Mesodermal cell (in vitro differentiated cells): ENCODE measurements around the gene OSBPL3.

Experiments
- H3K27ac ChIP-seq: 2 replicates; pipeline ENCODE4 v1.7.0; 2013; ENCODE audit warnings: mild to moderate bottlenecking, low read depth, low read length, moderate library complexity; ENCODE audit not compliant: severe bottlenecking
- H3K36me3 ChIP-seq: 2 replicates; pipeline ENCODE4 v1.7.1; 2013; ENCODE audit warnings: mild to moderate bottlenecking, low read length, moderate library complexity; ENCODE audit not compliant: control insufficient read depth, insufficient read depth
- H3K4me1 ChIP-seq: one replicate; pipeline ENCODE4 v1.7.1; 2013; ENCODE audit warnings: mild to moderate bottlenecking, low read length; ENCODE audit not compliant: insufficient read depth, control insufficient read depth, poor library complexity, severe bottlenecking
- H3K4me3 ChIP-seq: 2 replicates; pipeline ENCODE4 v1.7.0; 2013; ENCODE audit warnings: low read length, control low read depth, mild to moderate bottlenecking; ENCODE audit not compliant: insufficient read depth, poor library complexity, severe bottlenecking; ENCODE audit errors: extremely low read depth
- H3K9me3 ChIP-seq: 2 replicates; pipeline ENCODE4 v1.7.1; 2013; ENCODE audit warnings: mild to moderate bottlenecking, low read length, moderate library complexity; ENCODE audit not compliant: control insufficient read depth
- WGBS, 2 experiments: methylation state at CpG; one replicate each; pipeline ENCODE4 v1.1.5; 2013; ENCODE audit warnings: missing lambda C conversion rate in 2 of 2; ENCODE audit not compliant: insufficient coverage in 2 of 2; 5-methylcytosine and 5-hydroxymethylcytosine counted together

Gene OSBPL3

GRCh38 chr7:24932815-24933214, 47.2 kb downstream of the OSBPL3 start:
- H3K4me3 ChIP-seq: no peak overlapping the region
- H3K9me3 ChIP-seq: no peaks in the 10 kb centered on the region
- H3K4me1 ChIP-seq: no peaks in the 10 kb centered on the region
- no peak overlapping the region for H3K27ac ChIP-seq
- WGBS, 2 experiments: 80 to 89% methylated on average over 8 of the region's 10 CpGs
- H3K36me3 ChIP-seq: peaks cover 5% of the 10 kb centered on the region

- WGBS, 2 experiments: 93% methylated on average over 3 of the region's 3 CpGs
- H3K36me3 ChIP-seq: peaks cover 5% of the 10 kb centered on the region
- H3K4me1 ChIP-seq: no peaks in the 10 kb centered on the region
- no peaks in the 10 kb centered on the region for H3K9me3 ChIP-seq
- H3K27ac ChIP-seq: no peak overlapping the region
- no peak overlapping the region for H3K4me3 ChIP-seq
Measured at GRCh38 chr7:24932389-24932788, 47.6 kb downstream of the OSBPL3 start.

- 100% methylated on average over 1 of the region's 3 CpGs for WGBS, 2 experiments
Measured at GRCh38 chr7:24931844-24932243, 48.1 kb downstream of the OSBPL3 start.

GRCh38 chr7:24930856-24931255, 49.1 kb downstream of the OSBPL3 start:
- Histone ChIP-seq H3K4me3 (no peak overlapping the region), H3K9me3 (no peaks in the 10 kb centered on the region), H3K4me1 (no peaks in the 10 kb centered on the region), H3K27ac (no peak overlapping the region), H3K36me3 (peaks cover 5% of the 10 kb centered on the region)
- WGBS, 2 experiments: 100% methylated on average over 1 of the region's 1 CpG; no CpG with 5 or more reads in 1 of the 2 experiments

More at GRCh38 chr7:24931844-24932243, 48.1 kb downstream of the OSBPL3 start:
- H3K36me3 ChIP-seq: peaks cover 5% of the 10 kb centered on the region
- H3K4me1 ChIP-seq: no peaks in the 10 kb centered on the region
- no peaks in the 10 kb centered on the region for H3K9me3 ChIP-seq
- H3K4me3 ChIP-seq: no peak overlapping the region
- H3K27ac ChIP-seq: no peak overlapping the region

- Histone ChIP-seq H3K4me3 (no peak overlapping the region), H3K27ac (no peak overlapping the region), H3K4me1 (peaks cover 17% of the 10 kb centered on the region), H3K36me3 (peaks cover 5% of the 10 kb centered on the region), H3K9me3 (no peaks in the 10 kb centered on the region)
- 83 to 100% methylated on average over 1 to 3 of the region's 5 CpGs for WGBS, 2 experiments
Measured at GRCh38 chr7:24926623-24927524, 53.1 kb downstream of the OSBPL3 start.

GRCh38 chr7:24924375-24924774, 55.6 kb downstream of the OSBPL3 start:
- peak overlapping the region; percentile 36 for H3K27ac ChIP-seq
- H3K9me3 ChIP-seq: no peaks in the 10 kb centered on the region
- WGBS, 2 experiments: 97 to 100% methylated on average over 6 of the region's 7 CpGs

GRCh38 chr7:24923172-24923865, 56.7 kb downstream of the OSBPL3 start:
- H3K9me3 ChIP-seq: no peaks in the 10 kb centered on the region
- H3K4me3 ChIP-seq: no peak overlapping the region
- peaks cover 21% of the 10 kb centered on the region for H3K4me1 ChIP-seq
- H3K36me3 ChIP-seq: no peaks in the 10 kb centered on the region
- WGBS, 2 experiments: 92 to 96% methylated on average over 8 to 9 of the region's 9 CpGs
- H3K27ac ChIP-seq: no peak overlapping the region

More at GRCh38 chr7:24924375-24924774, 55.6 kb downstream of the OSBPL3 start:
- no peak overlapping the region for H3K4me3 ChIP-seq
- peaks cover 21% of the 10 kb centered on the region for H3K4me1 ChIP-seq
- H3K36me3 ChIP-seq: no peaks in the 10 kb centered on the region

- WGBS, 2 experiments: 90 to 100% methylated on average over 2 of the region's 5 CpGs
- Histone ChIP-seq H3K36me3 (no peaks in the 10 kb centered on the region), H3K27ac (no peak overlapping the region), H3K4me3 (no peak overlapping the region), H3K9me3 (no peaks in the 10 kb centered on the region), H3K4me1 (peaks cover 21% of the 10 kb centered on the region)
Measured at GRCh38 chr7:24922099-24922773, 57.7 kb downstream of the OSBPL3 start.

- no peaks in the 10 kb centered on the region for H3K36me3 ChIP-seq
- H3K4me3 ChIP-seq: no peak overlapping the region
- no peaks in the 10 kb centered on the region for H3K9me3 ChIP-seq
- peaks cover 21% of the 10 kb centered on the region for H3K4me1 ChIP-seq
- no peak overlapping the region for H3K27ac ChIP-seq
- WGBS, 2 experiments: 77 to 90% methylated on average over 2 to 3 of the region's 3 CpGs
Measured at GRCh38 chr7:24921362-24921679, 58.7 kb downstream of the OSBPL3 start.

- WGBS, 2 experiments: 90% methylated on average over 2 to 3 of the region's 3 CpGs
- H3K27ac ChIP-seq: no peak overlapping the region
- peaks cover 21% of the 10 kb centered on the region for H3K4me1 ChIP-seq
- no peaks in the 10 kb centered on the region for H3K36me3 ChIP-seq
- H3K9me3 ChIP-seq: no peaks in the 10 kb centered on the region
- H3K4me3 ChIP-seq: no peak overlapping the region
Measured at GRCh38 chr7:24920451-24921361, 59.3 kb downstream of the OSBPL3 start.
